Measurements from ENCODE around the gene KIAA1958. TPM values are rescaled to one million over a fixed set of nuclear protein-coding genes. Genes with fewer than 3 reads are reported as not detected.
A peak's percentile ranks its signal among the peaks of the same experiment; 100 is the strongest.

The KIAA1958 gene
- total and polyA plus RNA-seq, 2 donors from 2014 or later, result 2.6 to 15.3 TPM

DNA sequence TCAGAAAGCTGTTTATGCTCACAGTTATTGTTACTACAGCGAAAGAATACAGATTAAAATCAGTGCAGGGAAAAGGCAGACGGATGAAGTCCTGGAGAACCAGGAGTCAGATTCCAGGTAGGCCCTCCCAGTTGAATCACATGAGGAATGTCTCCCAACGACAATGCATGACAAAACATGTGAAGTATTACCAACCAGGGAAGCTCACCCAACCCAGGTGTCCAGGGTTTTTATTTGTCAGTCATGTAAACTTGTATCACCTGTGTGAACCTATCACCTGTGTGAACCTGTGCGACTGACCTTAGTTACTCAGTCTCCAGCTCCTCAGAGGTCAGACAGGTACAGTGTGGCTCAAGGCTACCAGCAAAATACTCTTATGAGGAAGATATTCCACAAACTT, 63.9 kb downstream of the KIAA1958 start:
- no peak for DNase-seq
- Histone ChIP-seq H3K36me3 (ENCODE audit: control insufficient read depth in 2 of 3, insufficient read depth in 3 of 3, low read length in 3 of 3) (no peaks in the 10 kb centered on the region), H3K9me3 (ENCODE audit: control insufficient read depth in 2 of 3, insufficient read depth in 1 of 3, low read length in 3 of 3) (no peaks in the 10 kb centered on the region), H3K4me3 (ENCODE audit: low read length in 3 of 3) (no peak overlapping the region), H3K27ac (ENCODE audit: low read depth in 2 of 2, low read length in 2 of 2) (peak overlapping the region; percentile 0 to 2), H3K9ac (ENCODE audit: low read length in 3 of 3) (peak overlapping the region in 1 of 3 donors; percentile 13), H3K4me1 (ENCODE audit: control insufficient read depth in 2 of 3, insufficient read depth in 2 of 3, low read depth in 1 of 3, low read length in 3 of 3) (peaks cover 0 to 36% (median 16%) of the 10 kb centered on the region in 3 donors), H3K27me3 (ENCODE audit: control insufficient read depth, insufficient read depth, low read length) (no peaks in the 10 kb centered on the region)
- intact Hi-C loops (cut with DNase I), result no loop called here
- TF ChIP-seq, protein P1, sequence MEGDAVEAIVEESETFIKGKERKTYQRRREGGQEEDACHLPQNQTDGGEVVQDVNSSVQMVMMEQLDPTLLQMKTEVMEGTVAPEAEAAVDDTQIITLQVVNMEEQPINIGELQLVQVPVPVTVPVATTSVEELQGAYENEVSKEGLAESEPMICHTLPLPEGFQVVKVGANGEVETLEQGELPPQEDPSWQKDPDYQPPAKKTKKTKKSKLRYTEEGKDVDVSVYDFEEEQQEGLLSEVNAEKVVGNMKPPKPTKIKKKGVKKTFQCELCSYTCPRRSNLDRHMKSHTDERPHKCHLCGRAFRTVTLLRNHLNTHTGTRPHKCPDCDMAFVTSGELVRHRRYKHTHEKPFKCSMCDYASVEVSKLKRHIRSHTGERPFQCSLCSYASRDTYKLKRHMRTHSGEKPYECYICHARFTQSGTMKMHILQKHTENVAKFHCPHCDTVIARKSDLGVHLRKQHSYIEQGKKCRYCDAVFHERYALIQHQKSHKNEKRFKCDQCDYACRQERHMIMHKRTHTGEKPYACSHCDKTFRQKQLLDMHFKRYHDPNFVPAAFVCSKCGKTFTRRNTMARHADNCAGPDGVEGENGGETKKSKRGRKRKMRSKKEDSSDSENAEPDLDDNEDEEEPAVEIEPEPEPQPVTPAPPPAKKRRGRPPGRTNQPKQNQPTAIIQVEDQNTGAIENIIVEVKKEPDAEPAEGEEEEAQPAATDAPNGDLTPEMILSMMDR (IDR thresholded peaks at IDR 0.05; ENCODE audit: borderline replicate concordance, extremely low read depth, insufficient read depth), result no peak
- FAIRE-seq, result no peak

GRCh38 chr9:112551641-112552040, 65.0 kb downstream of the KIAA1958 start:
- FAIRE-seq (no peak), DNase-seq (no peak)
- Histone ChIP-seq H3K27ac (ENCODE audit: low read depth in 2 of 2, low read length in 2 of 2) (no peak overlapping the region), H3K9me3 (ENCODE audit: control insufficient read depth in 2 of 3, insufficient read depth in 1 of 3, low read length in 3 of 3) (no peaks in the 10 kb centered on the region), H3K4me3 (ENCODE audit: low read length in 3 of 3) (no peak overlapping the region), H3K27me3 (ENCODE audit: control insufficient read depth, insufficient read depth, low read length) (no peaks in the 10 kb centered on the region), H3K36me3 (ENCODE audit: control insufficient read depth in 2 of 3, insufficient read depth in 3 of 3, low read length in 3 of 3) (no peaks in the 10 kb centered on the region), H3K9ac (ENCODE audit: low read length in 3 of 3) (peak overlapping the region in 1 of 3 donors; percentile 14), H3K4me1 (ENCODE audit: control insufficient read depth in 2 of 3, insufficient read depth in 2 of 3, low read depth in 1 of 3, low read length in 3 of 3) (peaks cover 0 to 34% (median 19%) of the 10 kb centered on the region in 3 donors)
- intact Hi-C loops (cut with DNase I), result no loop called here
- TF ChIP-seq, protein P1 (IDR thresholded peaks at IDR 0.05; ENCODE audit: borderline replicate concordance, extremely low read depth, insufficient read depth), result no peak

DNA sequence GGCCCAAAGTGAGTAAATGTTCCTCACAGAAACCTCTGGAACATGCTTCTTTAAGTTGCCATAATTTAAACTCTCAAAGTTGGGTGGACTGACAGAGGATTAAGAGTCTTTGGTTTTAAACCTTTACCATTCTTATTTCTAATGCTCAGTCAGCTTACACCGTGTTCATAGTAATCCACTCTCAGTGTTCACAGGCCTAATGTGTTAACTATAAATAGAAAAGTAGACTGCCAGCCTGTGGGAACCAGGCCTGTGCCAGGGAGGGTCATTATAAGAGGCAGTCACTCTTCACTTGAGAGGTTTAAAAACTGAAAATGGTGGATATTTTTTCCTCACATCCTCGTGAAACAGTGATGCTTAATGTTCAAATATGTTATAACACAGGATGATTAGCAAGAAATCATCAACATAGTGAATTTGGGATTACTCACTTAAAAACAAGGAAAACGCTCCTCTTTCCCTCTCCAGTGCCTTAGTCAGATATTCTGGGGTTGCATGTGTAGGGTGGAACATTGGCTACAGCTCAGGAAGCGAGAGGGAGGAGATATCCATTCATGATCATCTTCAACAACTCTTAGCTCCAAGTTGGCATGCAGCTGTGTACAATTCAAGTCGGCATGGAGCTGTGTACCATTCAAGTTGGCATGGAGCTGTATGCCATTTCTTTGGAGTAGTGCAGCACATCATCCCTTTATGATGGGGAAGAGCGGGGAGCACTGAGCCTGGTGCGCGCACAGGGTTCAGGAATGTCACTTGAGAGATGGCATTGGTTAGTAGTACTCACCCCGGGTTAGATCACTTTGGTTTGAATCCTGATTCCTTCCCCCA, 65.8 kb downstream of the KIAA1958 start:
- no peak for DNase-seq
- peaks cover 0 to 40% (median 19%) of the 10 kb centered on the region in 3 donors for H3K4me1 ChIP-seq (ENCODE audit: control insufficient read depth in 2 of 3, insufficient read depth in 2 of 3, low read depth in 1 of 3, low read length in 3 of 3)
- no peaks in the 10 kb centered on the region for H3K27me3 ChIP-seq (ENCODE audit: control insufficient read depth, insufficient read depth, low read length)
- peak overlapping the region in 1 of 3 donors; percentile 27 for H3K9ac ChIP-seq (ENCODE audit: low read length in 3 of 3)
- TF ChIP-seq, protein P1 (IDR thresholded peaks at IDR 0.05; ENCODE audit: borderline replicate concordance, extremely low read depth, insufficient read depth), result no peak
- intact Hi-C loops (cut with DNase I), result no loop called here
- H3K36me3 ChIP-seq (ENCODE audit: control insufficient read depth in 2 of 3, insufficient read depth in 3 of 3, low read length in 3 of 3), result no peaks in the 10 kb centered on the region
- peak overlapping the region in 1 of 2 donors; percentile 55 for H3K27ac ChIP-seq (ENCODE audit: low read depth in 2 of 2, low read length in 2 of 2)
- H3K9me3 ChIP-seq (ENCODE audit: control insufficient read depth in 2 of 3, insufficient read depth in 1 of 3, low read length in 3 of 3), result no peaks in the 10 kb centered on the region
- peak overlapping the region in 1 of 3 donors; percentile 7 for H3K4me3 ChIP-seq (ENCODE audit: low read length in 3 of 3)
- FAIRE-seq, result no peak
